ENCODE results near the gene HEG1. TPM values are rescaled to one million over a fixed set of nuclear protein-coding genes. Genes with fewer than 3 reads are reported as not detected.

HEG1 gene
- total RNA-seq, 6 experiments from 2014 or later: 3.5 to 14.9 (median 10.8) TPM

DNA sequence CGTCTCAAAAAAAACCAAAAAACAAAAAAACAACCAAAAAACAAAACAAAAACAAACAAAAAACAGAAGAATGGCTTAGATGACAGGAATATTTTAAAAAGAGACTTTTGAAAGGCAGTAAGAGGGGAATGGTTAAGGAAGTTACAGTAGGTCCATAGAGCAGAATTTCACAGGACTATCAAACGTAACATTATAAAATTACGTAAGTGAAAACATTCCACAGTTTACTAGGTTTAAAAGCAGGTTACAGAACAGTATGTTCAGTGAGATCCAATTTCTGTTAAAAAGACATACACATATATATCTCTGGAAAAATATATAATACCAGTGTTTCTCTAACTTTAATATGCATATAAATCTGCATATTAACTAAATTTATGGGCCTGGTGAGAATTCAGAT is 71.0 kb downstream of the HEG1 start:
- ATAC-seq: no peak
- WGBS (ENCODE audit: insufficient coverage, low coverage, low lambda C conversion rate, missing lambda C conversion rate): 72% methylated on average over 3 of the region's 3 CpGs
- intact Hi-C loops (cut with DNase I): no loop called here

DNA sequence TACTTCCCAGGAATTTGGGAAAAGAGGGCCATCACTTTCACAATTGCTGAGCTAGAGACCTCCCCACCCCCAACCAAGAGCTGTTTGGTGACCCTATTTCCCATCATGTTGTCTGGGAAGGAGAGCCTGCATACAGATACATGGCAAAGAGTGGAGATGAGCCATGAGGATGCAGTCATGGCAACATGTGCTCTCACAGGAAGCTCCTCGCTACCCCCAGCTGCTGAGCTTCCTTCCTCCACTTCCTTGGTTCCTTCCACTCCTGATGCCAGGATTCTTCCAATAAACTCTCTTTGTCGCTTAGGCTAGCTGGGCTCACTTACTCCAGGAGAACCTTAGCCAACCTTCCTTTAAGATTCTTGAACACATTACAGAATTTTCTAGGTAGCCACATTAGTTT is 72.9 kb downstream of the HEG1 start:
- Histone ChIP-seq H3K27ac (no peak overlapping the region), H3K36me3 (no peaks in the 10 kb centered on the region), H3K9me3 (no peaks in the 10 kb centered on the region), H3K4me1 (no peaks in the 10 kb centered on the region), H3K4me3 (no peak overlapping the region), H3K27me3 (no peaks in the 10 kb centered on the region)
- intact Hi-C loops (cut with DNase I): no loop called here
- DNase-seq: no peak
- 80% methylated on average over 1 of the region's 2 CpGs for WGBS (ENCODE audit: insufficient coverage, low coverage, low lambda C conversion rate, missing lambda C conversion rate)
- ATAC-seq: peak in 1 of 4 donors; percentile 41
- TF ChIP-seq, protein P1, sequence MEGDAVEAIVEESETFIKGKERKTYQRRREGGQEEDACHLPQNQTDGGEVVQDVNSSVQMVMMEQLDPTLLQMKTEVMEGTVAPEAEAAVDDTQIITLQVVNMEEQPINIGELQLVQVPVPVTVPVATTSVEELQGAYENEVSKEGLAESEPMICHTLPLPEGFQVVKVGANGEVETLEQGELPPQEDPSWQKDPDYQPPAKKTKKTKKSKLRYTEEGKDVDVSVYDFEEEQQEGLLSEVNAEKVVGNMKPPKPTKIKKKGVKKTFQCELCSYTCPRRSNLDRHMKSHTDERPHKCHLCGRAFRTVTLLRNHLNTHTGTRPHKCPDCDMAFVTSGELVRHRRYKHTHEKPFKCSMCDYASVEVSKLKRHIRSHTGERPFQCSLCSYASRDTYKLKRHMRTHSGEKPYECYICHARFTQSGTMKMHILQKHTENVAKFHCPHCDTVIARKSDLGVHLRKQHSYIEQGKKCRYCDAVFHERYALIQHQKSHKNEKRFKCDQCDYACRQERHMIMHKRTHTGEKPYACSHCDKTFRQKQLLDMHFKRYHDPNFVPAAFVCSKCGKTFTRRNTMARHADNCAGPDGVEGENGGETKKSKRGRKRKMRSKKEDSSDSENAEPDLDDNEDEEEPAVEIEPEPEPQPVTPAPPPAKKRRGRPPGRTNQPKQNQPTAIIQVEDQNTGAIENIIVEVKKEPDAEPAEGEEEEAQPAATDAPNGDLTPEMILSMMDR (IDR thresholded peaks at IDR 0.05): no peak
- TF ChIP-seq POLR2A (IDR thresholded peaks at IDR 0.05): no peak

More for the DNA sequence above, 71.0 kb downstream of the HEG1 start:
- no peaks in the 10 kb centered on the region for H3K36me3 ChIP-seq
- H3K27ac ChIP-seq: peak overlapping the region in 1 of 3 donors; percentile 14
- no peak for DNase-seq
- no peaks in the 10 kb centered on the region for H3K9me3 ChIP-seq
- no peak for TF ChIP-seq POLR2A (IDR thresholded peaks at IDR 0.05)
- TF ChIP-seq, protein P1 (IDR thresholded peaks at IDR 0.05): no peak
- no peaks in the 10 kb centered on the region for H3K27me3 ChIP-seq
- no peaks in the 10 kb centered on the region for H3K4me1 ChIP-seq
- H3K4me3 ChIP-seq: no peak overlapping the region

DNA sequence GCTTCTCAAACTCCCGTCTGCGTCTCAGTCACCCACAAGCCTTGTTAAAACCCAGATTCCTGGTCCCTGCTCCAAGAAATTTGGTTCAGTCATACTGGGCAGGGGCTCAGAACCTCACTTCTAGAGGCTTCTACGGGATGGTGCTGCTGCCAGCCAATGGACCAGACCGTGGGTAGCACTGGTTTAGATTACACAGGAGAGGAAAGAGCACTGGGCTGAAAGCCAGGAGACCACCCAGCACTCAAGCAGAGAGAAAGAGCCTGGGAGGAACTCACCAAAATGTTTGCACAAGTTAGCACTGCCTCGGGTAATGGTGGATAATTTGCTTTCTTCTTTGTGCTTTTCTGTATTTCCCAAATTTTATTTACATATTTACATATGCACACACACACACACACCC is 74.3 kb downstream of the HEG1 start:
- intact Hi-C loops (cut with DNase I): no loop called here
- Histone ChIP-seq H3K4me3 (no peak overlapping the region), H3K27ac (no peak overlapping the region), H3K9me3 (no peaks in the 10 kb centered on the region), H3K4me1 (no peaks in the 10 kb centered on the region), H3K36me3 (no peaks in the 10 kb centered on the region), H3K27me3 (no peaks in the 10 kb centered on the region)
- TF ChIP-seq, protein P1 (IDR thresholded peaks at IDR 0.05): no peak
- TF ChIP-seq POLR2A (IDR thresholded peaks at IDR 0.05): no peak
- 85% methylated on average over 4 of the region's 5 CpGs for WGBS (ENCODE audit: insufficient coverage, low coverage, low lambda C conversion rate, missing lambda C conversion rate)
- ATAC-seq (no peak), DNase-seq (no peak)

DNA sequence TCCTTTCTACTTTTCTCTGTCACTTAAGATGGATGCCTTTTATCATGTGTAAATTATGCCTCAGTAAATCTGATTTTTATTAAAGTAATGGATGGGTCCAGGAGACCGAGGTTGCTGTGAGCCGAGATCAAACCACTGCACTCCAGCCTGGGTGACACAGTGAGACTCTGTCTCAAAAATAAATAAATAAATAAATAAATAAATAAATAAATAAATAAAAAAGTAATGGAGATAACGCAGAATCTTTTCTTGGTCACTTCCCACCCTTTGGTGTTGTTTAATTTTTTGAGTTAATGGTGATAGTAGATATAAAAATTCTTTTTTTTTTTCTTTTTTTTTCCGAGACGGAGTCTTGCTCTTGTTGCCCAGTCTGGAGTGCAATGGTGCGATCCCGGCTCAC is 77.2 kb downstream of the HEG1 start:
- Histone ChIP-seq H3K36me3 (no peaks in the 10 kb centered on the region), H3K9me3 (no peaks in the 10 kb centered on the region), H3K27ac (no peak overlapping the region), H3K4me3 (no peak overlapping the region), H3K4me1 (no peaks in the 10 kb centered on the region), H3K27me3 (no peaks in the 10 kb centered on the region)
- ATAC-seq (no peak), DNase-seq (no peak)
- intact Hi-C loops (cut with DNase I): no loop called here
- WGBS (ENCODE audit: insufficient coverage, low coverage, low lambda C conversion rate, missing lambda C conversion rate): 87% methylated on average over 5 of the region's 7 CpGs
- TF ChIP-seq POLR2A (IDR thresholded peaks at IDR 0.05): no peak
- TF ChIP-seq, protein P1 (IDR thresholded peaks at IDR 0.05): no peak

DNA sequence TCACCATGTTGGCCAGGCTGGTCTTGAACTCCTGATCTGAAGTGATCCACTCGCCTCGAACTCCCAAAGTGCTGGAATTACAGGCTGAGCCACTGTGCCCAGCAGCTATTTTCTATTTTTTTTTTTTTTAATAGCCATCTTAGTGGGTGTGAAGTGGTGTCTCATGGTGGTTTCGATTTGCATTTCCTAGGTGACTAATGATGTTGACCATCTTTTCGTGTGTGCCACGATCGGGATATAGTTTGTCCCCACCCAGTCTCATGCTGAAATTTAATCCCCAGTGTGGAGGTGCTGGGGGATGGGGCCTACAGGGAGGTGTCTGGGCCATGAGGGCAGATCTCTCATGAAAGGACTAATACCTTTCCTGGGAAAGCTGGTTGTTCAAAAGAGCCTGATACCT is 79.4 kb downstream of the HEG1 start:
- no peak for TF ChIP-seq POLR2A (IDR thresholded peaks at IDR 0.05)
- TF ChIP-seq, protein P1 (IDR thresholded peaks at IDR 0.05): no peak
- H3K36me3 ChIP-seq: no peaks in the 10 kb centered on the region
- no peak for DNase-seq

More for the DNA sequence above, 79.4 kb downstream of the HEG1 start:
- no peaks in the 10 kb centered on the region for H3K4me1 ChIP-seq
- H3K4me3 ChIP-seq: no peak overlapping the region
- WGBS (ENCODE audit: insufficient coverage, low coverage, low lambda C conversion rate, missing lambda C conversion rate): 87% methylated on average over 4 of the region's 6 CpGs
- H3K27ac ChIP-seq: no peak overlapping the region
- intact Hi-C loops (cut with DNase I): no loop called here
- no peak for ATAC-seq
- no peaks in the 10 kb centered on the region for H3K9me3 ChIP-seq
- H3K27me3 ChIP-seq: no peaks in the 10 kb centered on the region
